ENCODE results near the gene BEST4.
"Not testable (repeated sequence)": the region's sequence is repeated elsewhere in the genome, so short reads cannot be mapped to it uniquely, and the experiment has no call there.

BEST4 gene

GRCh38 chr1:44819196-44819607, 31.2 kb upstream of the BEST4 start:
- Histone ChIP-seq H3K9me3 (ENCODE audit: control insufficient read depth, low read length) (no peaks in the 10 kb centered on the region), H3K27ac (peak overlapping the region; percentile 74), H3K36me3 (ENCODE audit: control insufficient read depth, insufficient read depth, low read length) (no peaks in the 10 kb centered on the region), H3K4me3 (ENCODE audit: low read depth, low read length) (peak overlapping the region; percentile 48), H2AFZ (no peak overlapping the region), H3K4me2 (ENCODE audit: low read length) (peak overlapping the region; percentile 30), H3K27me3 (ENCODE audit: control insufficient read depth, insufficient read depth, low read length) (no peaks in the 10 kb centered on the region), H3K9ac (no peak overlapping the region), H3K79me2 (no peaks in the 10 kb centered on the region), H3K4me1 (no peaks in the 10 kb centered on the region)
- TF ChIP-seq, protein P1, sequence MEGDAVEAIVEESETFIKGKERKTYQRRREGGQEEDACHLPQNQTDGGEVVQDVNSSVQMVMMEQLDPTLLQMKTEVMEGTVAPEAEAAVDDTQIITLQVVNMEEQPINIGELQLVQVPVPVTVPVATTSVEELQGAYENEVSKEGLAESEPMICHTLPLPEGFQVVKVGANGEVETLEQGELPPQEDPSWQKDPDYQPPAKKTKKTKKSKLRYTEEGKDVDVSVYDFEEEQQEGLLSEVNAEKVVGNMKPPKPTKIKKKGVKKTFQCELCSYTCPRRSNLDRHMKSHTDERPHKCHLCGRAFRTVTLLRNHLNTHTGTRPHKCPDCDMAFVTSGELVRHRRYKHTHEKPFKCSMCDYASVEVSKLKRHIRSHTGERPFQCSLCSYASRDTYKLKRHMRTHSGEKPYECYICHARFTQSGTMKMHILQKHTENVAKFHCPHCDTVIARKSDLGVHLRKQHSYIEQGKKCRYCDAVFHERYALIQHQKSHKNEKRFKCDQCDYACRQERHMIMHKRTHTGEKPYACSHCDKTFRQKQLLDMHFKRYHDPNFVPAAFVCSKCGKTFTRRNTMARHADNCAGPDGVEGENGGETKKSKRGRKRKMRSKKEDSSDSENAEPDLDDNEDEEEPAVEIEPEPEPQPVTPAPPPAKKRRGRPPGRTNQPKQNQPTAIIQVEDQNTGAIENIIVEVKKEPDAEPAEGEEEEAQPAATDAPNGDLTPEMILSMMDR (IDR thresholded peaks at IDR 0.05) = no peak

- Histone ChIP-seq H3K27me3 (ENCODE audit: control insufficient read depth, insufficient read depth, low read length) (no peaks in the 10 kb centered on the region), H3K4me1 (no peaks in the 10 kb centered on the region), H3K27ac (no peak overlapping the region), H3K79me2 (no peaks in the 10 kb centered on the region), H2AFZ (no peak overlapping the region), H3K4me3 (ENCODE audit: low read depth, low read length) (no peak overlapping the region), H3K4me2 (ENCODE audit: low read length) (no peak overlapping the region), H3K36me3 (ENCODE audit: control insufficient read depth, insufficient read depth, low read length) (no peaks in the 10 kb centered on the region), H3K9ac (no peak overlapping the region), H3K9me3 (ENCODE audit: control insufficient read depth, low read length) (no peaks in the 10 kb centered on the region)
- TF ChIP-seq, protein P1 (IDR thresholded peaks at IDR 0.05) = no peak
Measured at GRCh38 chr1:44817771-44818495, 30.0 kb upstream of the BEST4 start.

DNA sequence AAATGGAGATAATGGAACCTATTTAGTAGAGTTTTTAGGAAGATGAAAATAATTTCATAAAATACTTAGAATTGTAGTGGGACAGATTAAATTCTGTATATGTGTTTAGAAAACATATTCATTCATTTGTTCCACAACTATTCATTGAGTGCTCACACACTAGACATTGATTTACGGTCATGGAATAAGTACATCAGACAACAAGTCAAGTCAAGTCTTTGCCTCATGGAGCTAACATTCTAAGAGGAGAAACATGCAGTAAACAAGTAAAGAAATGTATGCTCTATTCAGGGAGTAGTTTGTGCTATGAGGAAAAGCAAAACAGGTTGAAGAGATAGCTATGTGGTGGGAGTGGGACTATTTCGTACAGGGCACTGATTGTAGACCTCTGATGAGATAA, 29.3 kb upstream of the BEST4 start:
- H3K4me2 ChIP-seq (ENCODE audit: low read length) = no peak overlapping the region
- no peaks in the 10 kb centered on the region for H3K9me3 ChIP-seq (ENCODE audit: control insufficient read depth, low read length)
- no peaks in the 10 kb centered on the region for H3K79me2 ChIP-seq
- no peaks in the 10 kb centered on the region for H3K4me1 ChIP-seq
- H3K27ac ChIP-seq = no peak overlapping the region
- no peak overlapping the region for H3K4me3 ChIP-seq (ENCODE audit: low read depth, low read length)
- no peaks in the 10 kb centered on the region for H3K36me3 ChIP-seq (ENCODE audit: control insufficient read depth, insufficient read depth, low read length)
- TF ChIP-seq, protein P1 (IDR thresholded peaks at IDR 0.05) = no peak
- H3K27me3 ChIP-seq (ENCODE audit: control insufficient read depth, insufficient read depth, low read length) = no peaks in the 10 kb centered on the region
- H3K9ac ChIP-seq = no peak overlapping the region
- no peak overlapping the region for H2AFZ ChIP-seq

GRCh38 chr1:44815926-44816325, 28.0 kb upstream of the BEST4 start:
- H3K9me3 ChIP-seq (ENCODE audit: control insufficient read depth, low read length); H3K4me1 ChIP-seq; H3K27me3 ChIP-seq (ENCODE audit: control insufficient read depth, insufficient read depth, low read length); H3K27ac ChIP-seq; H3K4me2 ChIP-seq (ENCODE audit: low read length); H3K4me3 ChIP-seq (ENCODE audit: low read depth, low read length); H2AFZ ChIP-seq; H3K9ac ChIP-seq; H3K79me2 ChIP-seq; H3K36me3 ChIP-seq (ENCODE audit: control insufficient read depth, insufficient read depth, low read length): not testable (repeated sequence)

- no peak overlapping the region for H3K4me3 ChIP-seq (ENCODE audit: low read depth, low read length)
- TF ChIP-seq, protein P1 (IDR thresholded peaks at IDR 0.05) = no peak
- no peak overlapping the region for H3K27ac ChIP-seq
- no peak overlapping the region for H2AFZ ChIP-seq
- H3K36me3 ChIP-seq (ENCODE audit: control insufficient read depth, insufficient read depth, low read length) = no peaks in the 10 kb centered on the region
- peaks cover 25% of the 10 kb centered on the region for H3K4me1 ChIP-seq
- H3K79me2 ChIP-seq = peaks cover 5% of the 10 kb centered on the region
- no peaks in the 10 kb centered on the region for H3K27me3 ChIP-seq (ENCODE audit: control insufficient read depth, insufficient read depth, low read length)
- H3K9me3 ChIP-seq (ENCODE audit: control insufficient read depth, low read length) = no peaks in the 10 kb centered on the region
- no peak overlapping the region for H3K4me2 ChIP-seq (ENCODE audit: low read length)
- H3K9ac ChIP-seq = no peak overlapping the region
Measured at GRCh38 chr1:44812822-44813543, 25.0 kb upstream of the BEST4 start.
